ENCODE data around the gene IL10RA. TPM values are rescaled to one million over a fixed set of nuclear protein-coding genes. Genes with fewer than 3 reads are reported as not detected.
A peak's percentile ranks its signal among the peaks of the same experiment; 100 is the strongest.

Gene IL10RA
- total and polyA plus RNA-seq, 9 of the 15 experiments (the other 6 are each of a cell fraction or from before 2014, with no cell fraction given): 0.17 to 17.3 (median 2.9) TPM

DNA sequence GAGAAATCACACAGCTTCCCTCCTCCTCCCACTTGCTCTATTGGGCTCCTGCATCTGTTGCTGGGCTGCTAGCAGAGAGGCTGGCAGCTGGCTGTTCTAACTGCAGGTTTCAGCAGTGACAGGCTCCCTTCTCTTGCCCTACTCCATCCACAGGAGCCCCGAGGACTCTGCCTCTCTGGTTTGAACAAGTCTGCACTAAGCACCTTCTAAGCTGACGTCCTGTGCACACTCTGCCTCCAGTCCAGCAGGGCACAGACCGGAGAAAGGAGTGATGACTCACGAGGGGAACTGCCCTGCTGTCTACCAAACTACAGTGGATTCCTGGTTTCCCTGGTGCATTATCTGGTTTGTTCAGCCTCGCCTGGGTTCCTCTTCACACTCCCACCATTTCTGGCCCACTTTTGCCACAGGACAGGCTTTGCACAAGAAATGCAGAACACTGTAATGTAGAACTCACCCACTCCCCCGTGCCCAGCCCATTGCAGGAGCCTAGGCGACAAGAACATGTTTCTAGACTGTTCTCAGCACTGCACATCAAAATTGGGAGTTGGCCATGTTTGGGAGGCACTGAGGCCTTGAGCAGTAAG lies 26.0 kb downstream of the IL10RA start (continued):
- peak; percentile 83; the same call in 1 of the 2 replicates for TF ChIP-seq JUN (IDR thresholded peaks at IDR 0.05; ENCODE audit: borderline replicate concordance, low read depth, low read length)
- no peak for TF ChIP-seq JUN (CRISPR knock-in tag; IDR thresholded peaks at IDR 0.05; ENCODE audit: borderline replicate concordance)
- no peak for TF ChIP-seq KAT8 (IDR thresholded peaks at IDR 0.05; ENCODE audit: low read depth)
- TF ChIP-seq, protein P1, sequence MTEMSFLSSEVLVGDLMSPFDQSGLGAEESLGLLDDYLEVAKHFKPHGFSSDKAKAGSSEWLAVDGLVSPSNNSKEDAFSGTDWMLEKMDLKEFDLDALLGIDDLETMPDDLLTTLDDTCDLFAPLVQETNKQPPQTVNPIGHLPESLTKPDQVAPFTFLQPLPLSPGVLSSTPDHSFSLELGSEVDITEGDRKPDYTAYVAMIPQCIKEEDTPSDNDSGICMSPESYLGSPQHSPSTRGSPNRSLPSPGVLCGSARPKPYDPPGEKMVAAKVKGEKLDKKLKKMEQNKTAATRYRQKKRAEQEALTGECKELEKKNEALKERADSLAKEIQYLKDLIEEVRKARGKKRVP (CRISPR knock-in tag; IDR thresholded peaks at IDR 0.05): no peak
- no peak for TF ChIP-seq ZNF586 (CRISPR knock-in tag; conservative IDR thresholded peaks at IDR 0.05)
- TF ChIP-seq PHTF2 (CRISPR knock-in tag; IDR thresholded peaks at IDR 0.05): no peak
- TF ChIP-seq, protein P2, sequence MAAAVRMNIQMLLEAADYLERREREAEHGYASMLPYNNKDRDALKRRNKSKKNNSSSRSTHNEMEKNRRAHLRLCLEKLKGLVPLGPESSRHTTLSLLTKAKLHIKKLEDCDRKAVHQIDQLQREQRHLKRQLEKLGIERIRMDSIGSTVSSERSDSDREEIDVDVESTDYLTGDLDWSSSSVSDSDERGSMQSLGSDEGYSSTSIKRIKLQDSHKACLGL (CRISPR knock-in tag; IDR thresholded peaks at IDR 0.05; ENCODE audit: borderline replicate concordance, poor library complexity, severe bottlenecking): no peak
- no peak for TF ChIP-seq ZNF589 (CRISPR knock-in tag; IDR thresholded peaks at IDR 0.05; ENCODE audit: low read depth)
- TF ChIP-seq NFE2 (IDR thresholded peaks at IDR 0.05; ENCODE audit: low read depth): peak; percentile 51; the same call in 1 of the 2 replicates
- TF ChIP-seq ZNF311 (CRISPR knock-in tag; IDR thresholded peaks at IDR 0.05): no peak
- TF ChIP-seq TFAM (CRISPR knock-in tag; conservative IDR thresholded peaks at IDR 0.05): no peak
- TF ChIP-seq RBM25 (IDR thresholded peaks at IDR 0.05; ENCODE audit: low read depth, low read length, severe bottlenecking): no peak
- TF ChIP-seq ZBTB33 (CRISPR knock-in tag; IDR thresholded peaks at IDR 0.05): no peak
- no peak for TF ChIP-seq ARID2 (IDR thresholded peaks at IDR 0.05)
- no peak for TF ChIP-seq RBM22 (IDR thresholded peaks at IDR 0.05; ENCODE audit: low read depth, low read length, poor library complexity, severe bottlenecking)
- no peak for TF ChIP-seq ZNF232 (CRISPR knock-in tag; IDR thresholded peaks at IDR 0.05)
- TF ChIP-seq HLTF (IDR thresholded peaks at IDR 0.05): no peak
- TF ChIP-seq, protein P3, sequence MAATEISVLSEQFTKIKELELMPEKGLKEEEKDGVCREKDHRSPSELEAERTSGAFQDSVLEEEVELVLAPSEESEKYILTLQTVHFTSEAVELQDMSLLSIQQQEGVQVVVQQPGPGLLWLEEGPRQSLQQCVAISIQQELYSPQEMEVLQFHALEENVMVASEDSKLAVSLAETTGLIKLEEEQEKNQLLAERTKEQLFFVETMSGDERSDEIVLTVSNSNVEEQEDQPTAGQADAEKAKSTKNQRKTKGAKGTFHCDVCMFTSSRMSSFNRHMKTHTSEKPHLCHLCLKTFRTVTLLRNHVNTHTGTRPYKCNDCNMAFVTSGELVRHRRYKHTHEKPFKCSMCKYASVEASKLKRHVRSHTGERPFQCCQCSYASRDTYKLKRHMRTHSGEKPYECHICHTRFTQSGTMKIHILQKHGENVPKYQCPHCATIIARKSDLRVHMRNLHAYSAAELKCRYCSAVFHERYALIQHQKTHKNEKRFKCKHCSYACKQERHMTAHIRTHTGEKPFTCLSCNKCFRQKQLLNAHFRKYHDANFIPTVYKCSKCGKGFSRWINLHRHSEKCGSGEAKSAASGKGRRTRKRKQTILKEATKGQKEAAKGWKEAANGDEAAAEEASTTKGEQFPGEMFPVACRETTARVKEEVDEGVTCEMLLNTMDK (IDR thresholded peaks at IDR 0.05; ENCODE audit: borderline replicate concordance, insufficient read depth, low read depth, low read length, poor library complexity, severe bottlenecking): no peak
- TF ChIP-seq VEZF1 (CRISPR knock-in tag; IDR thresholded peaks at IDR 0.05): 0 out of 2 replicates have a peak, but pooled peaks have one; percentile 30
- TF ChIP-seq EP300 (IDR thresholded peaks at IDR 0.05; ENCODE audit: low read length): peak; percentile 69; the same call in 1 of the 2 replicates
- TF ChIP-seq ZNF175 (CRISPR knock-in tag; IDR thresholded peaks at IDR 0.05; ENCODE audit: low read depth): no peak; the same call in 1 of the 2 replicates
